ENCODE data around the gene HELZ. TPM values are rescaled to one million over a fixed set of nuclear protein-coding genes. Genes with fewer than 3 reads are reported as not detected.
"Not testable (repeated sequence)": the region's sequence is repeated elsewhere in the genome, so short reads cannot be mapped to it uniquely, and the experiment has no call there.

Gene HELZ
- total RNA-seq, 4 donors from 2014 or later: 24.4 to 42.4 (median 26.3) TPM

DNA sequence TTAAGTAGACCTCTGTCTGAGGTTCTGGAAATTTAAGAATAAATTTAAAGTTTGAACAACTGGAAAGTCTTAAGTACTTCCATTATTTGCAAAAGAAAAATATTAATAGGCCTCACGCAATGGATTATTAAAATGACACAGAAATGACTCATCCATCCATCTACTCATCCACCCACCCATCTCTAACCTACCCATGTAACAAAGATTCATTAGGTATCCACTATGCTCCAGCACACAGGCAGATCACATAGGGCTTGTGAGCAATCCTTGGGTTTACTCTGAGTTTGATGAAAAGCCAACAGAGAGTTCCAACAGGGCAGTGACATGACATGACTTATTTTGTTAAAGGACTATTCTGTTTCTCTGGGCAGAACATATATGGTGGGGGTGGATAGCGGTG is 93.3 kb downstream of the HELZ start:
- TF ChIP-seq POLR2A (IDR thresholded peaks at IDR 0.05): no peak
- no peak for TF ChIP-seq CTCF (IDR thresholded peaks at IDR 0.05)
- H3K4me3 ChIP-seq (ENCODE audit: low read depth, poor library complexity, severe bottlenecking): no peak overlapping the region
- intact Hi-C loops (cut with DNase I; ENCODE audit: low total_unique reads): no loop called here
- DNase-seq (ENCODE audit: low spot score in 2 of 2): no peak
- 82 to 87% methylated on average over 2 of the region's 2 CpGs for WGBS, 2 donors

DNA sequence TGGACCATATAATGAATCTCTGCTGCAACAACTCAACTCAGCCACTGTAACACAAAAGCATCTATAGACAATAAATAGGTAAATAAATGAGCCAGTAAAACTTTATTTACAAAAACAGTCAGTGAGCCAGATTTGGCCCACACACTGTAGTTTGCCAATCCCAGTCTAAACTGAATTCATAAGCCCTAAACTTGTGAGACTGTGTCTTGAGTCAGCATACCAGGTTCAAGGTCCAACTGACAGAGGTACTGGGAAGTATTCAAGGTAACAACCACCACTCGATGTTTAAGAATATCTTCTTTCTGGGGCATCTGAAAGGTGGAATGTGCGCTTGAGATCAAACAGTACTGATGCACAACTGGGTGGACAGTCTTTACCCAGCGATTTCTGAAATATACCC is 94.2 kb downstream of the HELZ start:
- H3K4me3 ChIP-seq (ENCODE audit: low read depth, poor library complexity, severe bottlenecking): no peak overlapping the region
- DNase-seq (ENCODE audit: low spot score in 2 of 2): no peak
- intact Hi-C loops (cut with DNase I; ENCODE audit: low total_unique reads): no loop called here
- TF ChIP-seq CTCF (IDR thresholded peaks at IDR 0.05) (no peak), POLR2A (IDR thresholded peaks at IDR 0.05) (no peak)
- WGBS, 2 donors: 92 to 97% methylated on average over 3 of the region's 3 CpGs

DNA sequence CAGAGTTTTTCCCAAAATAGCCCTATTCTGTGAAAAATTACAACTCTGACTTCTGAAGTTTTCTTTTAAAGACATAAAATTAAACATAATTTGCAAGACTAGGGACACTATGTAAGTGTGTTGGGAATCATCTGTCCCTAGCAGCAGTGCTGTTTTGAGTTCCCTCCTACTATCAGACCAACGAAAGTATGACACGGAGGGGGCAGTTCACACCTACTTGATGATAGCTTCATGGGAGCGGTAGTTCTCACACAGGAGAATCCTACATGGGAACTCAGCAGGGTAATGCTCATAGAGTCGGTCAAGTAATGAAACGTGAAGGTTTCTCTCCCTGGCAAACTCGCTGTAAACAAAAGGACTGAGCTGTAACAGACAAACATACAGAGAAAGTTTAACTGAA is 96.6 kb downstream of the HELZ start:
- H3K4me3 ChIP-seq (ENCODE audit: low read depth, poor library complexity, severe bottlenecking): no peak overlapping the region
- DNase-seq (ENCODE audit: low spot score in 2 of 2): no peak
- intact Hi-C loops (cut with DNase I; ENCODE audit: low total_unique reads): no loop called here
- TF ChIP-seq CTCF (IDR thresholded peaks at IDR 0.05): no peak
- TF ChIP-seq POLR2A (IDR thresholded peaks at IDR 0.05): no peak
- 88 to 96% methylated on average over 6 of the region's 6 CpGs for WGBS, 2 donors

GRCh38 chr17:67145183-67145805 is 99.7 kb downstream of the HELZ start:
- TF ChIP-seq CTCF (IDR thresholded peaks at IDR 0.05): no peak
- TF ChIP-seq POLR2A (IDR thresholded peaks at IDR 0.05): no peak
- WGBS, 2 donors: 80 to 83% methylated on average over 4 of the region's 4 CpGs
- DNase-seq (ENCODE audit: low spot score in 2 of 2): no peak
- intact Hi-C loops (cut with DNase I; ENCODE audit: low total_unique reads): no loop called here
- no peak overlapping the region for H3K4me3 ChIP-seq (ENCODE audit: low read depth, poor library complexity, severe bottlenecking)

DNA sequence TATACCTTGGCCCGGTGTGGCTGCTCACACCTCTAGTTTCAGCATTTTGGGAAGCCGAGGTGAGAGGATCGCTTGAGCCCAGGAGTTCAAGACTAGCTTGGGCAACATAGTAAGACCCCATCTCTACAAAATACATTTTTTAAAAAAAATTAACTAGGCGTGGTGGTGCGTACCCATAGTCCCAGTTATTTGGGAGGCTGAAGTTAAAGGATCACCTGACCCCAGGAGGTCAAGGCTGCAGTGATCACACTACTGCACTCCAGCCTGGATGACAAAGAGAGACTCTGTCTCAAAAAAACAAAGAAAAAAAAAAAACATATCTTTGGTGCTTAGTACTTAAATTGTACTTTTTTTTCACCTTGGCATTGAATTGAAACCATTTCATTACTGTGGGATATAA is 101.7 kb downstream of the HELZ start:
- 96% methylated on average over 5 of the region's 5 CpGs for WGBS, 2 donors
- TF ChIP-seq CTCF (IDR thresholded peaks at IDR 0.05) (no peak), POLR2A (IDR thresholded peaks at IDR 0.05) (no peak)
- intact Hi-C loops (cut with DNase I; ENCODE audit: low total_unique reads): no loop called here
- no peak overlapping the region for H3K4me3 ChIP-seq (ENCODE audit: low read depth, poor library complexity, severe bottlenecking)
- DNase-seq (ENCODE audit: low spot score in 2 of 2): no peak

DNA sequence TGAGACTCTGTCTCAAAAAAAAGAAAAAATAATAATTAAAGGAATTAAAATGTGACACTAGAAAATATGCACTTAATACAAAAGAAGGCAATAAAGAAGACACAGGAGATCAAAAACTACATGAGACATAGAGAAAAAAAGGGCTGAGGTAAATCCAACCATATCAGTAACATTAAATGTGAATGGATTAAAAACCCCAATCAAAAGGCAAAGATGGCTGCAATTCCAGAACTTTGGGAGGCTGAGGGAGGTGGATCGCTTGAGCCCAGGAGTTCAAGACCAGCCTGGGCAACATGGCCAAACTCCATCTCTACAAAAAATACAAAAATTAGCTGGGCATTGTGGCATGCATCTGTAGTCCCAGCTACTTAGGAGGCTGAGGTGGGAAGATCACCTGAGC is 103.0 kb downstream of the HELZ start:
- DNase-seq (ENCODE audit: low spot score in 2 of 2); H3K4me3 ChIP-seq (ENCODE audit: low read depth, poor library complexity, severe bottlenecking); intact Hi-C loops (cut with DNase I; ENCODE audit: low total_unique reads): not testable (repeated sequence)
- 95 to 100% methylated on average over 1 of the region's 1 CpG for WGBS, 2 donors

Data from lower leg skin (tissue), 4 donors.